ENCODE data around the gene COX8A. TPM values are rescaled to one million over a fixed set of nuclear protein-coding genes. Genes with fewer than 3 reads are reported as not detected.
A peak's percentile ranks its signal among the peaks of the same experiment; 100 is the strongest.

The COX8A gene
- total and polyA plus RNA-seq, 2 of the 8 experiments (the other 6 are each of a cell fraction or from before 2014, with no cell fraction given) = 365 to 1,720 TPM

- peak within 1 kb of the TSS; percentile 99 for H2BK5ac ChIP-seq (ENCODE audit: low read depth, low read length)
- peak within 1 kb of the TSS; percentile 80 to 94 for H3K4me2 ChIP-seq (ENCODE audit: insufficient read depth in 1 of 2, low read depth in 2 of 2, low read length in 2 of 2)
- peak; percentile 94 to 96 for DNase-seq (ENCODE audit: low read depth in 1 of 2, low spot score in 2 of 2)
- peaks cover 0 to 3% (median 2%) of the 10 kb centered on the region in 4 experiments; a peak in 4 of 8 replicates for H3K36me3 ChIP-seq (ENCODE audit: control insufficient read depth in 2 of 4, insufficient read depth in 4 of 4, low read length in 3 of 4)
- peaks cover 3% of the 10 kb centered on the region; the same call in 1 of the 2 replicates for H3K79me1 ChIP-seq (ENCODE audit: low read depth, low read length)
- H3K23ac ChIP-seq (ENCODE audit: insufficient read length) = no peak within 1 kb of the TSS
- 0 out of 2 replicates have a peak within 1 kb of the TSS, but pooled peaks have one; percentile 61 for H2BK20ac ChIP-seq (ENCODE audit: low read length)
- peak within 1 kb of the TSS; percentile 65 to 99 (median 76) for H3K4me3 ChIP-seq (ENCODE audit: extremely low read depth in 1 of 4, insufficient read depth in 2 of 4, low read depth in 3 of 4, low read length in 4 of 4)
- H2AK5ac ChIP-seq (ENCODE audit: low read depth, low read length) = no peak within 1 kb of the TSS
- H3K9me3 ChIP-seq (ENCODE audit: insufficient read depth in 2 of 2, low read depth in 1 of 2, low read length in 1 of 2) = no peaks in the 10 kb centered on the region
- peaks cover 4 to 7% of the 10 kb centered on the region in 2 experiments for H4K20me1 ChIP-seq (replicated peaks in 1 of 2; ENCODE audit: control insufficient read depth in 1 of 2, insufficient read depth in 2 of 2, low read length in 2 of 2)
- CTCF ChIA-PET (ENCODE audit: partially characterized antibody) = interaction anchor here (1.0 to 7.1 kb wide), 3 partner anchors 17 to 24 kb away, joined by 5 to 129 read pairs (median 39); partner anchors contain the start of gene RCOR2
- H2BK120ac ChIP-seq (replicated peaks; ENCODE audit: low read depth, low read length) = peak within 1 kb of the TSS; percentile 90
- H3K23me2 ChIP-seq (ENCODE audit: low read depth, low read length) = peaks cover 12% of the 10 kb centered on the region
- peaks cover 4 to 42% of the 10 kb centered on the region in 2 experiments for H3K79me2 ChIP-seq (ENCODE audit: control insufficient read depth in 1 of 2, insufficient read depth in 2 of 2, low read length in 2 of 2)
- WGBS, 2 experiments (ENCODE audit: extremely low coverage in 1 of 2, insufficient coverage in 1 of 2, insufficient read length in 1 of 2, insufficient replicate concordance in 2 of 2, low coverage in 1 of 2, low lambda C conversion rate in 2 of 2, missing lambda C conversion rate in 1 of 2) = 2% methylated on average over 46 of the region's 92 CpGs; no CpG with 5 or more reads in 1 of the 2 experiments
- peak within 1 kb of the TSS; percentile 83 for H2AFZ ChIP-seq (ENCODE audit: low read length)
- peak within 1 kb of the TSS; percentile 99 for H4K91ac ChIP-seq (replicated peaks; ENCODE audit: insufficient read length, low read length)
- H3K56ac ChIP-seq (replicated peaks; ENCODE audit: insufficient read length, low read depth, low read length) = peak within 1 kb of the TSS; percentile 89
- H3K27ac ChIP-seq (ENCODE audit: low read depth, low read length) = peak within 1 kb of the TSS; percentile 97
- no peaks in the 10 kb centered on the region for H3K27me3 ChIP-seq (replicated peaks in 1 of 4; ENCODE audit: control insufficient read depth in 3 of 4, extremely low read depth in 1 of 4, insufficient read depth in 3 of 4, low read length in 3 of 4)
- H3K14ac ChIP-seq (ENCODE audit: insufficient read length) = no peak within 1 kb of the TSS
- POLR2A ChIA-PET (ENCODE audit: partially characterized antibody) = interaction anchor here (0.7 to 11.5 kb wide), 4 partner anchors 11 to 101 kb away, joined by 3 to 173 read pairs (median 3); partner anchors contain the start of gene RCOR2
- H2BK12ac ChIP-seq (ENCODE audit: low read depth, low read length) = no peak within 1 kb of the TSS; the same call in 1 of the 2 replicates
- H3K9ac ChIP-seq (replicated peaks in 1 of 4; ENCODE audit: extremely low read depth in 1 of 4, low read depth in 3 of 4, low read length in 3 of 4) = peak within 1 kb of the TSS; percentile 59 to 96 (median 84)
- H4K8ac ChIP-seq (ENCODE audit: extremely low read depth, insufficient read depth, low read length) = peak within 1 kb of the TSS; percentile 99
- no peak for FAIRE-seq
- peak within 1 kb of the TSS; percentile 100 for H4K5ac ChIP-seq (ENCODE audit: insufficient read length, low read depth, low read length)
- no peaks in the 10 kb centered on the region; a peak in 1 of 7 replicates for H3K4me1 ChIP-seq (replicated peaks in 1 of 4; ENCODE audit: control insufficient read depth in 3 of 4, insufficient read depth in 4 of 4, low read length in 3 of 4)
- peak within 1 kb of the TSS; percentile 100 for H3K18ac ChIP-seq (ENCODE audit: extremely low read depth, low read length)
- peak within 1 kb of the TSS; percentile 97 for H3K4ac ChIP-seq (replicated peaks; ENCODE audit: insufficient read length, low read depth, low read length)
- H2BK15ac ChIP-seq (ENCODE audit: low read length) = peak within 1 kb of the TSS; percentile 99; the same call in 1 of the 2 replicates
- TF ChIP-seq, protein P1, sequence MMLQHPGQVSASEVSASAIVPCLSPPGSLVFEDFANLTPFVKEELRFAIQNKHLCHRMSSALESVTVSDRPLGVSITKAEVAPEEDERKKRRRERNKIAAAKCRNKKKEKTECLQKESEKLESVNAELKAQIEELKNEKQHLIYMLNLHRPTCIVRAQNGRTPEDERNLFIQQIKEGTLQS (IDR thresholded peaks at IDR 0.05; ENCODE audit: insufficient read depth, low read depth, low read length) = peak; percentile 95
- no peak for TF ChIP-seq RFX5 (IDR thresholded peaks at IDR 0.05; ENCODE audit: borderline replicate concordance, low read depth, low read length)
- TF ChIP-seq, protein P2, sequence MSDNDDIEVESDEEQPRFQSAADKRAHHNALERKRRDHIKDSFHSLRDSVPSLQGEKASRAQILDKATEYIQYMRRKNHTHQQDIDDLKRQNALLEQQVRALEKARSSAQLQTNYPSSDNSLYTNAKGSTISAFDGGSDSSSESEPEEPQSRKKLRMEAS (IDR thresholded peaks at IDR 0.05) = no peak; the same call in 1 of the 2 replicates
- no peak for TF ChIP-seq RNF2 (IDR thresholded peaks at IDR 0.05; ENCODE audit: borderline replicate concordance, low read depth, low read length, missing control alignments, poor library complexity, severe bottlenecking)
- no peak for TF ChIP-seq JUND (IDR thresholded peaks at IDR 0.05; ENCODE audit: low read length)
- no peak; a peak in 1 of 4 replicates for TF ChIP-seq HDAC2 (IDR thresholded peaks at IDR 0.05; ENCODE audit: borderline replicate concordance in 1 of 2, low read depth in 2 of 2, low read length in 2 of 2)
- TF ChIP-seq CBX5 (IDR thresholded peaks at IDR 0.05; ENCODE audit: low read depth, low read length) = no peak
- no peak for TF ChIP-seq BACH1 (IDR thresholded peaks at IDR 0.05; ENCODE audit: low read length)
Observed at GRCh38 chr11:63938479-63939396, 35.7 kb upstream of the COX8A start, which contains the start of gene NAA40. NAA40 (plus strand) TSS chr11:63939002; CDS start chr11:63939097, 95 bp downstream.
